Right atrium auricular region (tissue), 2 donors: ENCODE measurements around the gene MTCH1. TPM values are rescaled to one million over a fixed set of nuclear protein-coding genes. Genes with fewer than 3 reads are reported as not detected.

ENCODE experiments used
- DNase-seq: peaks from one replicate; pipeline ENCODE4 v3.0.0-alpha.2; 2019; ENCODE audit warnings: low spot score
- H3K27ac ChIP-seq, 2 donors: fragments of 200-600 bp; sonication (generic); 1 replicate in 1 of 2; 2 replicates in 1 of 2; pipeline ENCODE4 v1.5.1; 2016 to 2019
- H3K27me3 ChIP-seq, 2 donors: fragments of 200-600 bp; sonication (generic); one replicate each; pipeline versions ENCODE4 v1.5.1 to v1.6.0; 2017 to 2019
- H3K36me3 ChIP-seq: fragments of 200-600 bp; sonication (generic); one replicate; pipeline ENCODE4 v1.5.1; 2016
- H3K4me1 ChIP-seq, 2 donors: fragments of 200-600 bp; sonication (generic); one replicate each; pipeline versions ENCODE4 v1.5.1 to v1.6.0; 2017 to 2019
- H3K4me3 ChIP-seq, 2 donors: fragments of 200-600 bp; sonication (generic); 1 replicate in 1 of 2; 2 replicates in 1 of 2; pipeline ENCODE4 v1.5.1; 2017 to 2019; ENCODE audit warnings: mild to moderate bottlenecking in 1 of 2, moderate library complexity in 1 of 2
- H3K9me3 ChIP-seq, 2 donors: fragments of 200-600 bp; sonication (generic); one replicate each; pipeline ENCODE4 v1.5.1; 2019
- total RNA-seq, 2 donors: library from RNA; depleted of rRNA; stranded (reverse); fragments of >200 nt; gene quantifications; one replicate each; pipeline ENCODE4 v1.1.0, GENCODE V29; 2016
- TF ChIP-seq, protein P1 (sequence below), 2 donors: fragments of 200-600 bp; sonication (generic); IDR thresholded peaks; one replicate each; pipeline ENCODE4 v1.5.1; 2019; ENCODE audit warnings: antibody characterized with exemption in 2 of 2

Gene MTCH1
- total RNA-seq, 2 donors from 2014 or later = 155 to 259 TPM

- TF ChIP-seq, protein P1, sequence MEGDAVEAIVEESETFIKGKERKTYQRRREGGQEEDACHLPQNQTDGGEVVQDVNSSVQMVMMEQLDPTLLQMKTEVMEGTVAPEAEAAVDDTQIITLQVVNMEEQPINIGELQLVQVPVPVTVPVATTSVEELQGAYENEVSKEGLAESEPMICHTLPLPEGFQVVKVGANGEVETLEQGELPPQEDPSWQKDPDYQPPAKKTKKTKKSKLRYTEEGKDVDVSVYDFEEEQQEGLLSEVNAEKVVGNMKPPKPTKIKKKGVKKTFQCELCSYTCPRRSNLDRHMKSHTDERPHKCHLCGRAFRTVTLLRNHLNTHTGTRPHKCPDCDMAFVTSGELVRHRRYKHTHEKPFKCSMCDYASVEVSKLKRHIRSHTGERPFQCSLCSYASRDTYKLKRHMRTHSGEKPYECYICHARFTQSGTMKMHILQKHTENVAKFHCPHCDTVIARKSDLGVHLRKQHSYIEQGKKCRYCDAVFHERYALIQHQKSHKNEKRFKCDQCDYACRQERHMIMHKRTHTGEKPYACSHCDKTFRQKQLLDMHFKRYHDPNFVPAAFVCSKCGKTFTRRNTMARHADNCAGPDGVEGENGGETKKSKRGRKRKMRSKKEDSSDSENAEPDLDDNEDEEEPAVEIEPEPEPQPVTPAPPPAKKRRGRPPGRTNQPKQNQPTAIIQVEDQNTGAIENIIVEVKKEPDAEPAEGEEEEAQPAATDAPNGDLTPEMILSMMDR (IDR thresholded peaks at IDR 0.05) = no peak
- Histone ChIP-seq H3K9me3 (no peaks in the 10 kb centered on the region), H3K4me1 (peaks cover 3 to 30% of the 10 kb centered on the region in 2 donors), H3K36me3 (peaks cover 67% of the 10 kb centered on the region), H3K27me3 (no peaks in the 10 kb centered on the region), H3K27ac (peak overlapping the region in 1 of 2 donors; percentile 41), H3K4me3 (no peak overlapping the region)
- no peak for DNase-seq
Observed at GRCh38 chr6:36920049-36920448, 65.9 kb downstream of the MTCH1 start.

Other genes with a start within 250 kb of the MTCH1 start
- 10 to 100 TPM; 36.7 to 47.4 TPM for gene CPNE5, start 146.8 kb downstream of the MTCH1 start, total RNA-seq
- gene PPIL1, start 111.4 kb downstream of the MTCH1 start, total RNA-seq = 10 to 100 TPM; 41.1 to 53.7 TPM
- 10 to 100 TPM; 55.0 to 59.5 TPM for gene C6orf89, start 100.2 kb downstream of the MTCH1 start, total RNA-seq
- gene PI16, start 31.5 kb downstream of the MTCH1 start, total RNA-seq = 10 to 100 TPM; 14.2 to 48.5 TPM
- 1 to 10 TPM; 4.9 to 8.0 TPM for gene FGD2, start 19.5 kb upstream of the MTCH1 start, total RNA-seq
- 10 to 100 TPM; 28.0 to 46.2 TPM for gene PIM1, start 184.0 kb upstream of the MTCH1 start, total RNA-seq